PC-3 (cell line): ENCODE data around the gene CCDC87. TPM values are rescaled to one million over a fixed set of nuclear protein-coding genes. Genes with fewer than 3 reads are reported as not detected.

Experiments
- ATAC-seq: fragments of 200-7000 bp; cut with Tn5 transposase; 2 replicates; pipeline ENCODE4 v1.9.1; 2020; ENCODE audit warnings: mild to moderate bottlenecking, moderate library complexity
- BruUV-seq: library from RNA; stranded (reverse); fragments of 400-500 nt; replicated peaks from 2 replicates; lab custom pipeline; 2021; lab: Mats Ljungman, UMichigan
- CTCF ChIA-PET: fragments of 300-600 bp; sonication (Branson Sonifier 250); formaldehyde crosslinking; loops from one replicate; lab custom pipeline; 2022; ENCODE audit warnings: antibody characterized with exemption; lab: Charles Lee
- POLR2A ChIA-PET: fragments of 300-600 bp; sonication (Branson Sonifier 250); formaldehyde crosslinking; loops from one replicate; lab custom pipeline; 2022; ENCODE audit warnings: antibody characterized with exemption; ENCODE audit not compliant: unreplicated experiment; lab: Charles Lee
- DNase-seq: peaks from one replicate; pipeline ENCODE4 v3.0.0-alpha.2; 2015
- H2AFZ ChIP-seq: fragments of 300-600 bp; sonication (generic); 2 replicates; pipeline ENCODE4 v1.6.0; 2016; ENCODE audit warnings: antibody characterized with exemption, low read length
- H3F3A ChIP-seq: fragments of 300-600 bp; sonication (generic); one replicate; pipeline ENCODE4 v1.6.0; 2017; ENCODE audit warnings: antibody characterized with exemption, low read length, control low read depth, mild to moderate bottlenecking; ENCODE audit not compliant: unreplicated experiment
- H3K27ac ChIP-seq: fragments of 300-600 bp; sonication (generic); 2 replicates; pipeline ENCODE4 v1.5.1; 2016; ENCODE audit warnings: mild to moderate bottlenecking, low read length
- H3K27me3 ChIP-seq: fragments of 300-600 bp; sonication (generic); 2 replicates; pipeline ENCODE4 v1.6.1; 2016; ENCODE audit warnings: low read length, mixed read lengths
- H3K36me3 ChIP-seq: fragments of 300-600 bp; sonication (generic); 2 replicates; pipeline ENCODE4 v1.6.1; 2016; ENCODE audit warnings: low read depth, mixed run types, low read length, mixed read lengths
- H3K4me1 ChIP-seq: fragments of 300-600 bp; sonication (generic); 2 replicates; pipeline ENCODE4 v1.5.1; 2016; ENCODE audit warnings: low read length; ENCODE audit not compliant: insufficient read depth
- H3K4me2 ChIP-seq: fragments of 300-600 bp; sonication (generic); 2 replicates; pipeline ENCODE4 v1.6.0; 2016; ENCODE audit warnings: low read length
- H3K4me3 ChIP-seq: fragments of 300-600 bp; sonication (generic); 2 replicates; pipeline ENCODE4 v1.5.1; 2016; ENCODE audit warnings: mild to moderate bottlenecking, low read length, mixed read lengths
- H3K79me2 ChIP-seq: fragments of 300-600 bp; sonication (generic); 2 replicates; pipeline ENCODE4 v1.6.1; 2017; ENCODE audit warnings: low read length, mixed read lengths
- H3K9ac ChIP-seq: fragments of 300-600 bp; sonication (generic); 2 replicates; pipeline ENCODE4 v1.6.0; 2016; ENCODE audit warnings: mild to moderate bottlenecking, low read length
- H3K9me2 ChIP-seq: fragments of 300-600 bp; sonication (generic); replicated peaks from 2 replicates; pipeline ENCODE4 v1.6.1; 2016; ENCODE audit warnings: mixed run types, low read length, mixed read lengths
- H3K9me3 ChIP-seq: fragments of 300-600 bp; sonication (generic); 2 replicates; pipeline ENCODE4 v1.6.1; 2016; ENCODE audit warnings: low read length, mixed read lengths
- H4K20me1 ChIP-seq: fragments of 300-600 bp; sonication (generic); 2 replicates; pipeline ENCODE4 v1.6.1; 2016; ENCODE audit warnings: low read length, mixed read lengths
- CTCF ChIP-seq: fragments of 300-600 bp; sonication (generic); conservative IDR thresholded peaks from 2 replicates; pipeline ENCODE4 v1.5.1; 2017; ENCODE audit warnings: antibody characterized with exemption, low read depth, mild to moderate bottlenecking, low read length
- EZH2 ChIP-seq: fragments of 300-600 bp; sonication (generic); IDR thresholded peaks from one replicate; pipeline ENCODE4 v1.6.1; 2017; ENCODE audit warnings: antibody characterized with exemption, mild to moderate bottlenecking, low read length; ENCODE audit not compliant: unreplicated experiment
- EZH2phosphoT487 ChIP-seq: fragments of 300-600 bp; sonication (generic); IDR thresholded peaks from 2 replicates; pipeline ENCODE4 v1.6.1; 2018; ENCODE audit warnings: mild to moderate bottlenecking, antibody characterized with exemption, low read length, borderline replicate concordance
- intact Hi-C: fragments of 100-400 bp; cut with micrococcal nuclease; formaldehyde crosslinking; loops from 2 replicates; pipeline ENCODE4 v1.9.0; 2023
- total RNA-seq: library from RNA; depleted of rRNA; stranded (reverse); fragments of >200 nt; gene quantifications from 2 replicates; pipeline ENCODE4 v1.2.3, GENCODE V29; 2014

CCDC87 gene
- total RNA-seq, 1 experiment from 2014 or later: 0.69 TPM

- TF ChIP-seq EZH2 (no peak), CTCF (no peak), EZH2phosphoT487 (no peak)
- no peak for DNase-seq
- ChIA-PET CTCF (interaction anchor here (0.5 kb wide), 1 partner anchor 148 kb away, joined by 11 read pairs; no protein-coding TSS in a partner anchor), POLR2A (no interaction called here)
- Histone ChIP-seq H3K36me3 (no peaks in the 10 kb centered on the region), H3K4me3 (no peak overlapping the region), H3K9me2 (no peaks in the 10 kb centered on the region), H3K79me2 (no peaks in the 10 kb centered on the region), H3K27me3 (no peaks in the 10 kb centered on the region), H3F3A (no peaks in the 10 kb centered on the region), H3K9ac (no peak overlapping the region), H4K20me1 (no peaks in the 10 kb centered on the region), H3K27ac (no peak overlapping the region), H3K4me1 (no peaks in the 10 kb centered on the region), H2AFZ (no peak overlapping the region), H3K4me2 (no peak overlapping the region), H3K9me3 (peaks cover 7% of the 10 kb centered on the region; the same call in 1 of the 2 replicates)
- intact Hi-C loops: no loop called here
- BruUV-seq: no TSS peak
- no peak for ATAC-seq
Observed at GRCh38 chr11:66580803-66581202, 12.1 kb downstream of the CCDC87 start.

GRCh38 chr11:66579017-66579606 is 13.8 kb downstream of the CCDC87 start:
- TF ChIP-seq EZH2phosphoT487 (no peak), CTCF (peak; percentile 90), EZH2 (no peak)
- DNase-seq: peak; percentile 74
- peaks cover 7% of the 10 kb centered on the region; the same call in 1 of the 2 replicates for H3K9me3 ChIP-seq
- H3K4me2 ChIP-seq: peak overlapping the region; percentile 7; the same call in 1 of the 2 replicates
- H3K9ac ChIP-seq: no peak overlapping the region
- BruUV-seq: no TSS peak
- peak; percentile 82 for ATAC-seq
- H3K36me3 ChIP-seq: no peaks in the 10 kb centered on the region
- peak overlapping the region; percentile 50; the same call in 1 of the 2 replicates for H2AFZ ChIP-seq
- CTCF ChIA-PET: interaction anchor here (0.7 kb wide), 1 partner anchor 28 kb away, joined by 5 read pairs; no protein-coding TSS in a partner anchor
- no peaks in the 10 kb centered on the region for H4K20me1 ChIP-seq
- POLR2A ChIA-PET: no interaction called here
- no peaks in the 10 kb centered on the region for H3K4me1 ChIP-seq
- H3K27me3 ChIP-seq: no peaks in the 10 kb centered on the region
- H3K4me3 ChIP-seq: no peak overlapping the region
- H3K79me2 ChIP-seq: no peaks in the 10 kb centered on the region
- no peaks in the 10 kb centered on the region for H3F3A ChIP-seq
- no peaks in the 10 kb centered on the region for H3K9me2 ChIP-seq
- intact Hi-C loops: loop anchor here (2.0 kb wide), 1 partner anchor 100 kb away; no protein-coding TSS in a partner anchor
- no peak overlapping the region for H3K27ac ChIP-seq

- no peaks in the 10 kb centered on the region for H3K36me3 ChIP-seq
- H3K9ac ChIP-seq: no peak overlapping the region
- CTCF ChIA-PET: no interaction called here
- POLR2A ChIA-PET: no interaction called here
- H3K27ac ChIP-seq: no peak overlapping the region
- no peaks in the 10 kb centered on the region for H4K20me1 ChIP-seq
- DNase-seq (no peak), ATAC-seq (no peak)
- no peak overlapping the region for H3K4me2 ChIP-seq
- no peak overlapping the region for H3K4me3 ChIP-seq
- no peak overlapping the region for H2AFZ ChIP-seq
- intact Hi-C loops: no loop called here
- H3K4me1 ChIP-seq: peaks cover 6% of the 10 kb centered on the region; the same call in 1 of the 2 replicates
- no TSS peak for BruUV-seq
- no peaks in the 10 kb centered on the region for H3K27me3 ChIP-seq
- H3F3A ChIP-seq: no peaks in the 10 kb centered on the region
- no peaks in the 10 kb centered on the region for H3K79me2 ChIP-seq
- no peak for TF ChIP-seq EZH2
- no peak for TF ChIP-seq EZH2phosphoT487
- no peak for TF ChIP-seq CTCF
- no peaks in the 10 kb centered on the region for H3K9me3 ChIP-seq
- no peaks in the 10 kb centered on the region for H3K9me2 ChIP-seq
Observed at GRCh38 chr11:66570850-66571180, 22.0 kb downstream of the CCDC87 start.
